HG03108 (cell line): ENCODE results near the gene SCEL.

Experiments
- ATAC-seq: cut with Tn5 transposase; IDR thresholded peaks from one replicate; pipeline ENCODE4 v1.9.1; 2021; ENCODE audit warnings: moderate library complexity; ENCODE audit not compliant: unreplicated experiment

The SCEL gene

DNA sequence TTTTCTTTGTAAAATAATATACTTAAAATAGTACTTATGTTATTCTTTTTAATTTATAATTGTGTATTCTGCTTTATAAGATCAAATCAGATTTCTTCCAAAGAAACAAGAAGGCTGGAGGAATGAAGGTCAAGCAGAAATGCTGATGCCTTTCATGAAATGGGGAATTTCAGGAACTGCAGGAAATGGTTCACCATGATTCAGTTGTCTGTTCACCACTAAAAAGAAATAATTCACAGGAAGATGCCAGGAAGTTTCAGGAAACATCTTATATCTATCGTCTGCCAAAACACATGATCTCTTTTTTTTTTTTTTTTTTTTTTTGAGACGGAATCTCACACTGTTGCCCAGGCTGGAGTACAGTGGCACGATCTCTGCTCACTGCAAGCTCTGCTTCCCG, 15.7 kb upstream of the SCEL start:
- no peak for ATAC-seq

- ATAC-seq: no peak
Measured at GRCh38 chr13:77521194-77521593, 14.3 kb upstream of the SCEL start.

GRCh38 chr13:77521595-77522367, 13.7 kb upstream of the SCEL start:
- no peak for ATAC-seq

DNA sequence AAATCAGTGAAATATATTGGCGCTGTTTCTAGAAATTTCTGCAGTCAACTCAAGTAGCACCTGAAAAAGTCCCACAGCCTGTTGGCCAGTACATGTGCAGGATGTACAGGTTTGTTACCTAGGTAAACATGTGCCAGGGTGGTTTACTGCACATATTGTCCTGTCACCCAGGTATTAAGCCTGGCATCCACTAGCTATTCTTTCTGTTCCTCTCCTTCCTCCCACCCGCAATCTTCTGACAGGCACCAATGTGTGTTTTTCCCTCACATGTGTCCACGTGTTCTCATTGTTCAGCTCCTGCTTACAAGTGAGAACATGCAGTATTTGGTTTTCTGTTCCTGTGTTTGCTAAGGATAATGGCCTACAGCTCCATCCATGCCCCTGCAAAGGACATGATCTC, 13.1 kb upstream of the SCEL start:
- ATAC-seq: no peak

GRCh38 chr13:77523386-77523785, 12.1 kb upstream of the SCEL start:
- no peak for ATAC-seq

GRCh38 chr13:77523834-77524728, 11.4 kb upstream of the SCEL start:
- no peak for ATAC-seq

GRCh38 chr13:77528414-77528813, 7.1 kb upstream of the SCEL start:
- no peak for ATAC-seq

- peak; percentile 86 for ATAC-seq
Measured at GRCh38 chr13:77528834-77529500, 6.5 kb upstream of the SCEL start.

- no peak for ATAC-seq
Measured at GRCh38 chr13:77529501-77529840, 6.0 kb upstream of the SCEL start.

- no peak for ATAC-seq
Measured at GRCh38 chr13:77530875-77531274, 4.6 kb upstream of the SCEL start.

- ATAC-seq: no peak
Measured at GRCh38 chr13:77532983-77533382, 2.5 kb upstream of the SCEL start.

- ATAC-seq: no peak
Measured at GRCh38 chr13:77533875-77534788, 1.4 kb upstream of the SCEL start.

DNA sequence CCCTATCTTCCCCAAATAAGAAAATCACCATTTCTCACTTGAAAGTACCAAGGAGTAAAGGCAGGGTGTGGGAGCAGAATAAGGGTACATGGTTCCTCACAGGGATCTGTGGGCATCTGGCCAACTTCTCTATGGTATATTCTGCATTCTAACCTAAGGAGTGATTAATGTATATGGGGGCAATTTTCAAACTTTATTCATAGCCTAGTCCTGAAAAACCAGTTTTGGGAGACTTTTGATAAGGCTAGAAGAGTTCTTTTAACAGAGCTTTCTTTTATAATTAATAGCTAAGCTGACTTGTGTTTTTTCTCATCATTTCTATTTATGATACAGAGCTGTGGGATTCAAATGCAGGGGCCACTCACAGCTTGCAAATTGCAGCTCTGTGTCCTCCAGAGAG, 852 bp downstream of the SCEL start:
- no peak for ATAC-seq

GRCh38 chr13:77537289-77537919, 1.9 kb downstream of the SCEL start:
- ATAC-seq: no peak

GRCh38 chr13:77543711-77544110, 8.2 kb downstream of the SCEL start:
- no peak for ATAC-seq

- ATAC-seq: no peak
Measured at GRCh38 chr13:77544355-77544754, 8.8 kb downstream of the SCEL start.

- peak; percentile 48 for ATAC-seq
Measured at GRCh38 chr13:77544758-77545338, 9.3 kb downstream of the SCEL start.

DNA sequence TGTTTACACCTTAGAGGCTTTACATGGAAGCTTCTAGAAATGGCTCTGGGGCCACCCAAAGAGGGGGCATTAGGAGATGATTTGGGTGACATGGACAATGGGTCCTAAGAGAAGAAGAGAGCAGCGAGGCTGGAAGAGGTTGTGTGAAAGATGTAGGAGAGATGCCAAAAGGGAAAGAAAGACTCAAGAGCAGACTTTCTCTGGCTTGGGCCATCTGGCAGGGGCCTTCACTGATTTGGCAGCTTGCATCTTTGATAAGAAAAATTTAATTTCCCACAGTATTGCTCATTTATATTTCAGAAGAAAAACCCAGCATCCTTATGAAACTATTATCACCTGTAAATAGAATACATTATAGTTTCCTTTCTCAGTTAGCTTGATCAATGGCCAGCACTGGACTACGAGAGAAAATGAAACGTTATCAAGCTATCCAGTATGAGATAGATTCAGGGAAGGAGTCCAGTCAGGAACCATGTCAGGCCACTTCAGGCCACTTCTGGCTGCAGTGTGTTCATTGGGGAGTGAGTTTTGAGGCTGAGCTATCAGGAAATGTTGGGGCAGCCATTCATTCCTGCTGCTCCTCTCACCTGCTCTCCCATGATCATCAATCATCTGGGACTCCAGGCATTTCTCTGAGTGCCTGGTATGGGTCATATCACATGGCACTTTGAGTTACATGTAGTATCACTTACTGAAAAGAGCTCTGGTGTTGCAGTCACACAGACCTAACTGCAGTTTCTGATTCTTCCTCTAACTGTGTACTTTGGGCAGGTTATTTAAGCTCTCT, 10.3 kb downstream of the SCEL start:
- no peak for ATAC-seq

DNA sequence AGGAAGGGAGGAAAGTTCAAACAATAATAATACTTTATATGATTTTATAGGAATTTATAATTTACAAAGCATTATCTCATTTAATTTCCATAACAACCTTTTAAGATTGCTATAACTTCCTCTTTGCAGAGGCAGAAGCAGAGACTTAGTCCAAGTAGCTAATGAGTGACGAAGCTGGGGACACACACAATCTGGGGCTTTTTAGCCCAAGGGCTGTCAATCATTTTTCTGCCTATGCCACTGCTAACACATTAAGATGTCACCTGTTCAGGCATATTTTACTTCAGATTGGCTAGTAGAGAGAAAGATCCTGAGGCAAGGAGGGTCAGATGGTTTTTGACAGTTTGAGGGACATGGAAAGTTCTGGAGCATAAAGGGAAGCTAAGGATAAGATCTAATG, 12.6 kb downstream of the SCEL start:
- peak; percentile 75 for ATAC-seq
